ENCODE measurements around the gene MAB21L4. TPM values are rescaled to one million over a fixed set of nuclear protein-coding genes. Genes with fewer than 3 reads are reported as not detected.
A peak's percentile ranks its signal among the peaks of the same experiment; 100 is the strongest.

MAB21L4 gene
- total and polyA plus RNA-seq, 12 donors: 0.10 to 0.32 TPM; not detected in 10

DNA sequence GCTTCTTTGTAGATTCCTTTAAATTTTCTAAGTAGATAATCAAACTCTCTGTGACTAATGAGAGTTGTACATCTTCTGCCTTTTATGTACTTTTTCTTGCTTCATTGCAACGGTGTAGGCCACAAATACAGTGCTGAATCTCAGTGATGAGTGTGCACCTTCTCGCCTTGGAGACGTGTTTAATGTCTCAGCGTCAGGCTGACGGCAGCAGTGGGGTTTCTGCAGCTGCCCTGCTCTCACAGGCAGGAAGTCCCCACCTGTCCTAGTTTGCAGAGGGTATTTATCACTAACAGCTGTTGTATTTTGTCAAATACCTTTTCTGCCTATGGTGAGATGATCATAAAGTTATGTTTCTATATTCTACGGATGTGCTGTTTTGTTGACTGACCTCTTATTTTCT lies 14.0 kb downstream of the MAB21L4 start:
- H3K27ac ChIP-seq: no peak overlapping the region
- H3K4me3 ChIP-seq: no peak overlapping the region
- no peaks in the 10 kb centered on the region for H3K36me3 ChIP-seq (replicated peaks in 1 of 2)
- H3K9me3 ChIP-seq (replicated peaks in 1 of 3): no peaks in the 10 kb centered on the region
- WGBS, 4 donors: 72 to 79% (median 77%) methylated on average over 6 of the region's 6 CpGs
- TF ChIP-seq, protein P1, sequence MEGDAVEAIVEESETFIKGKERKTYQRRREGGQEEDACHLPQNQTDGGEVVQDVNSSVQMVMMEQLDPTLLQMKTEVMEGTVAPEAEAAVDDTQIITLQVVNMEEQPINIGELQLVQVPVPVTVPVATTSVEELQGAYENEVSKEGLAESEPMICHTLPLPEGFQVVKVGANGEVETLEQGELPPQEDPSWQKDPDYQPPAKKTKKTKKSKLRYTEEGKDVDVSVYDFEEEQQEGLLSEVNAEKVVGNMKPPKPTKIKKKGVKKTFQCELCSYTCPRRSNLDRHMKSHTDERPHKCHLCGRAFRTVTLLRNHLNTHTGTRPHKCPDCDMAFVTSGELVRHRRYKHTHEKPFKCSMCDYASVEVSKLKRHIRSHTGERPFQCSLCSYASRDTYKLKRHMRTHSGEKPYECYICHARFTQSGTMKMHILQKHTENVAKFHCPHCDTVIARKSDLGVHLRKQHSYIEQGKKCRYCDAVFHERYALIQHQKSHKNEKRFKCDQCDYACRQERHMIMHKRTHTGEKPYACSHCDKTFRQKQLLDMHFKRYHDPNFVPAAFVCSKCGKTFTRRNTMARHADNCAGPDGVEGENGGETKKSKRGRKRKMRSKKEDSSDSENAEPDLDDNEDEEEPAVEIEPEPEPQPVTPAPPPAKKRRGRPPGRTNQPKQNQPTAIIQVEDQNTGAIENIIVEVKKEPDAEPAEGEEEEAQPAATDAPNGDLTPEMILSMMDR (IDR thresholded peaks at IDR 0.05): no peak
- TF ChIP-seq POLR2A (IDR thresholded peaks at IDR 0.05): no peak
- intact Hi-C loops (cut with DNase I): no loop called here
- H3K27me3 ChIP-seq: no peaks in the 10 kb centered on the region
- no peaks in the 10 kb centered on the region for H3K4me1 ChIP-seq (replicated peaks in 1 of 2)
- DNase-seq: no peak

DNA sequence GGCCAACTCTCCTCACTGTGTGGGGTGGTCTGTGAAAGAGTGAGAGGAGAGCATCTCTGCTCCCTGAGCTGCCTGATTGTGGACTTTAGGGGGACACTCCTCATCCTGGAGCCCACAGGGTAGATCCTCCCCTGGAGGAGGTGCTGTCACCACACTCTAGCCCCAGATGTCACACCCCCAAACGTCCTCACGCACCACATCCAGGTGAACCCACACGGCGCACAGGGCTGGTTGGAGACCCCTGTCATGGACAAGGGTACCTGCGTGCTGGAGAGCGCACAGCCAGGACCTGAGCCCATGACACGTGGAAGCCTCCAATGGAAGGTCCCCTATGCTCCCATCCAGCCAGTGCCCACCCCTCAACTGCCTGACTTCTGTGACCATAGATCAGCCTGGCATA lies 16.9 kb downstream of the MAB21L4 start:
- H3K4me3 ChIP-seq: no peak overlapping the region
- no peaks in the 10 kb centered on the region for H3K36me3 ChIP-seq (replicated peaks in 1 of 2)
- 67 to 92% (median 77%) methylated on average over 3 to 7 of the region's 7 CpGs for WGBS, 4 donors
- TF ChIP-seq, protein P1 (IDR thresholded peaks at IDR 0.05): no peak
- TF ChIP-seq POLR2A (IDR thresholded peaks at IDR 0.05): no peak
- no peaks in the 10 kb centered on the region for H3K9me3 ChIP-seq (replicated peaks in 1 of 3)
- no peaks in the 10 kb centered on the region for H3K4me1 ChIP-seq (replicated peaks in 1 of 2)
- no peak overlapping the region for H3K27ac ChIP-seq
- H3K27me3 ChIP-seq: no peaks in the 10 kb centered on the region
- intact Hi-C loops (cut with DNase I): no loop called here
- DNase-seq: no peak

DNA sequence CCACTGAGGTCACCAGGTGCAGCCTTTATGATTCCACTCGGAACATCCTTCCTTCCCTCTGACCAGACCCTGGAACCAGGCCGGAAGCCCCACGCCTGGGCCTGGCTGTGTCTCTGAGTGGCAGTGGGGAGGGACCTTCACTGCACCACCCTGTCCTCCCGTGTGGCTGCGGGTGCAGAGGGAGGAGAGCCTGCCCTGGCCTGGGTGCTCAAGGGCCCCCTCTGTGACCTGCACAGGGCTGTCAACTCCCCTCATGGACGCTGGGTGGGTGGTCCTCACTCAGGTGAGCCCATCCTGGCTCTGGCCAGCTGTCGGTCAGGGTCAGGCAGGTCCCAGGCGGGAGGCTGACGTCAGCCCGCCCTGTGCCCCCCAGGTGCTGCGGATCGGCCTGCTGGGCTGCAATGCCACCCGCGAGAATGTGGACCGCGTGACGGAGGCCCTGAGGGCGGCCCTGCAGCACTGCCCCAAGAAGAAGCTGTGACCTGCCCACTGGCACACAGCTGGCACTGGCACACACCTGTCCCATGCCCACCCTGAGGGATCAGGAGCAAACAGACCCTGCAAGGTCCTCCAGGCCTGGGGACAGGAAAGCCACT lies 17.5 kb downstream of the MAB21L4 start:
- no peak overlapping the region for H3K4me3 ChIP-seq
- no peaks in the 10 kb centered on the region for H3K4me1 ChIP-seq (replicated peaks in 1 of 2)
- H3K9me3 ChIP-seq (replicated peaks in 1 of 3): no peaks in the 10 kb centered on the region
- no peaks in the 10 kb centered on the region for H3K27me3 ChIP-seq
- intact Hi-C loops (cut with DNase I): no loop called here
- peak in 1 of 7 donors; percentile 1 for DNase-seq
- H3K36me3 ChIP-seq (replicated peaks in 1 of 2): no peaks in the 10 kb centered on the region
- no peak for TF ChIP-seq POLR2A (IDR thresholded peaks at IDR 0.05)
- TF ChIP-seq, protein P1 (IDR thresholded peaks at IDR 0.05): no peak
- WGBS, 4 donors: 68 to 94% (median 87%) methylated on average over 4 to 18 of the region's 18 CpGs
- no peak overlapping the region for H3K27ac ChIP-seq

DNA sequence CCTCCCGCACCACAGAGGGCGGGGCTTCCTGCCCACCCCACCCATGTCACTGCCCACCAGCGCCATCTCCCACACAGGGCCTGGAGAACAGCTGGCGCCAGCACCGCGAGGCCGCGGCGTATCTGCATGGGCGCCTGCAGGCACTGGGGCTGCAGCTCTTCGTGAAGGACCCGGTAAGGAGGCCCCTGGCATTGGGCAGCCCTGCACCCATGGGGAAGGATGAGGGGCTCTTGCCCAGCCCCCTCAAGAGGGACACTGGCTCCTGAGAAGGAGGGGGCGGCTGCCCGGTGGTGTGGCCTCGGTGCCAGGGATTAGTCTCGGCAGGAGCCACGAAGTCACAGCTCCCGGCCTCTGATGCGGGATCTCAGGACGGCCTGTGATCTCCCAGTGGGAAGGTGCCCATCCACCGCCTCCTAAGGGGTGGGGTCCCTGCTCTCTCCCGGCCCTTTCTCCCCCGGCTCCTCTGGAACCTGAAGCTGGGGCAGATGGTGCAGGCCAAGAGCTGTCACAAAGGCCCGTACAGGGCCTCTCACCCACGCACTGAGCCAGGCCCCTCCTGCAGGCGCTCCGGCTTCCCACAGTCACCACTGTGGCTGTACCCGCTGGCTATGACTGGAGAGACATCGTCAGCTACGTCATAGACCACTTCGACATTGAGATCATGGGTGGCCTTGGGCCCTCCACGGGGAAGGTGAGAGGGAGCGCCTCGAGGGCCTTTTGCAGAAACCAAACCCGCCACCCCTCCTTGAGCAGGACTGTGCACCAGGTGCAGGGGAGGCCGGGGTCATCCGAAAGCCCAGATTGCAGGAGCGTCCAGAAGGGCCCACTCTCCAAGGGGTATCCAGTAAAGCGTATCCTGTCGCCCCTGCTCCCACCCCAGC lies 18.3 kb downstream of the MAB21L4 start:
- H3K27me3 ChIP-seq: no peaks in the 10 kb centered on the region
- no peak overlapping the region for H3K4me3 ChIP-seq
- H3K4me1 ChIP-seq (replicated peaks in 1 of 2): no peaks in the 10 kb centered on the region
- H3K36me3 ChIP-seq (replicated peaks in 1 of 2): no peaks in the 10 kb centered on the region
- 86 to 97% (median 93%) methylated on average over 12 to 40 of the region's 40 CpGs for WGBS, 4 donors
- no peak for TF ChIP-seq POLR2A (IDR thresholded peaks at IDR 0.05)
- TF ChIP-seq, protein P1 (IDR thresholded peaks at IDR 0.05): no peak
- no peaks in the 10 kb centered on the region for H3K9me3 ChIP-seq (replicated peaks in 1 of 3)
- H3K27ac ChIP-seq: no peak overlapping the region
- intact Hi-C loops (cut with DNase I): no loop called here
- DNase-seq: no peak
